ENCODE measurements around the gene RNU6-1.

Gene RNU6-1

GRCh38 chr15:67829647-67830504 is 10.0 kb downstream of the RNU6-1 start:
- DNase-seq (ENCODE audit: low read depth), result no peak
- no peak overlapping the region for H3K4me3 ChIP-seq (ENCODE audit: low read depth, low read length)
- TF ChIP-seq CTCF (IDR thresholded peaks at IDR 0.05; ENCODE audit: control insufficient read depth, extremely low read depth, insufficient read depth), result no peak

- no peak overlapping the region for H3K4me3 ChIP-seq (ENCODE audit: low read depth, low read length)
- no peak for TF ChIP-seq CTCF (IDR thresholded peaks at IDR 0.05; ENCODE audit: control insufficient read depth, extremely low read depth, insufficient read depth)
- DNase-seq (ENCODE audit: low read depth), result no peak
Measured at GRCh38 chr15:67828969-67829646, 10.7 kb downstream of the RNU6-1 start.

- no peak for TF ChIP-seq CTCF (IDR thresholded peaks at IDR 0.05; ENCODE audit: control insufficient read depth, extremely low read depth, insufficient read depth)
- no peak overlapping the region for H3K4me3 ChIP-seq (ENCODE audit: low read depth, low read length)
- DNase-seq (ENCODE audit: low read depth), result no peak
Measured at GRCh38 chr15:67828278-67828968, 11.4 kb downstream of the RNU6-1 start.

GRCh38 chr15:67827562-67828277 is 12.1 kb downstream of the RNU6-1 start:
- DNase-seq (ENCODE audit: low read depth), result no peak
- no peak overlapping the region for H3K4me3 ChIP-seq (ENCODE audit: low read depth, low read length)
- TF ChIP-seq CTCF (IDR thresholded peaks at IDR 0.05; ENCODE audit: control insufficient read depth, extremely low read depth, insufficient read depth), result no peak

DNA sequence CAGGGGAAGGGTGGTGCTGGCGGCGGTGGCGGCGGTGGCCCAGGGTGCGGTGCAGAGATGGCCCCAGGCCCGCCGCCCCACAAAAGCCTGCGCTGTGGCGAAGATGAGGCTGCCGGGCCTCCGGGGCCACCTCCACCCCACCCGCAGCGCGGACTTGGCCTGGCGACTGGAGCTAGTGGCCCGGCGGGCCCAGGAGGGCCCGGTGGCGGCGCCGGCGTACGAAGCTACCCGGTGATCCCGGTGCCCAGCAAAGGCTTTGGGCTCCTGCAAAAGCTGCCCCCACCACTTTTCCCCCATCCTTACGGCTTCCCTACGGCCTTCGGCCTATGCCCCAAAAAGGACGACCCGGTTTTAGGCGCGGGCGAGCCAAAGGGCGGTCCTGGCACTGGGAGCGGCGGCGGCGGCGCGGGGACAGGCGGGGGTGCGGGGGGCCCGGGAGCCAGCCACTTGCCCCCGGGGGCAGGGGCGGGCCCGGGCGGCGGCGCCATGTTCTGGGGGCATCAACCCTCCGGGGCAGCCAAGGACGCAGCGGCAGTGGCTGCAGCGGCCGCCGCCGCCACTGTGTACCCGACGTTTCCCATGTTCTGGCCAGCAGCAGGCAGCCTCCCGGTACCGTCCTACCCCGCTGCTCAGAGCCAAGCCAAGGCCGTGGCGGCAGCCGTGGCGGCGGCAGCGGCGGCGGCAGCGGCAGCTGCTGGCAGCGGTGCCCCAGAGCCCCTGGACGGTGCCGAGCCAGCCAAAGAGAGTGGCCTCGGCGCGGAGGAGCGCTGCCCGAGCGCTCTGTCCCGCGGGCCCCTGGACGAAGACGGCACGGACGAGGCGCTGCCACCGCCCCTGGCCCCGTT is 12.9 kb downstream of the RNU6-1 start:
- no peak for TF ChIP-seq CTCF (IDR thresholded peaks at IDR 0.05; ENCODE audit: control insufficient read depth, extremely low read depth, insufficient read depth)
- DNase-seq (ENCODE audit: low read depth), result no peak
- H3K4me3 ChIP-seq (ENCODE audit: low read depth, low read length), result no peak overlapping the region
